Measurements from ENCODE around the gene DGKI. TPM values are rescaled to one million over a fixed set of nuclear protein-coding genes. Genes with fewer than 3 reads are reported as not detected.

The DGKI gene
- total and polyA plus RNA-seq, 2 of the 4 experiments (the other 2 are of a cell fraction) = 3.9 to 15.8 TPM

GRCh38 chr7:137879357-137880158 lies 32.8 kb upstream of the DGKI start:
- dilution Hi-C loops (cut with HindIII; ENCODE audit: low sequenced_read_pairs, unreplicated experiment) (no loop called here), in situ Hi-C loops (cut with MboI; ENCODE audit: low sequenced_read_pairs) (no loop called here), intact Hi-C loops (cut with micrococcal nuclease) (loop anchor here (5.0 kb wide), 2 partner anchors 32 to 272 kb away; partner anchors contain the start of gene DGKI)
- H2AFZ ChIP-seq (replicated peaks; ENCODE audit: low read length, poor library complexity) = peak overlapping the region; percentile 10
- H2AK5ac ChIP-seq (ENCODE audit: low read depth, low read length) = peak overlapping the region; percentile 85; the same call in 1 of the 2 replicates
- TSS peak; percentile 3 for BruUV-seq (replicated peaks)
- peaks cover 31% of the 10 kb centered on the region for H3K9me1 ChIP-seq (ENCODE audit: insufficient read depth, low read length)
- no peak overlapping the region; the same call in 2 of the 3 replicates for H2BK15ac ChIP-seq (ENCODE audit: low read depth, low read length)
- no peak overlapping the region for H3K4me2 ChIP-seq (ENCODE audit: low read depth, low read length)
- ATAC-seq (ENCODE audit: low read depth) = no peak
- H3K23ac ChIP-seq (ENCODE audit: low read depth, low read length) = peak overlapping the region; percentile 40; the same call in 1 of the 2 replicates
- peaks cover 53% of the 10 kb centered on the region for H3K36me3 ChIP-seq (ENCODE audit: control insufficient read depth, insufficient read depth, low read length)
- H3K4me1 ChIP-seq (ENCODE audit: control insufficient read depth, insufficient read depth, low read length) = peaks cover 18% of the 10 kb centered on the region
- no peaks in the 10 kb centered on the region for H3K27me3 ChIP-seq (ENCODE audit: control insufficient read depth, insufficient read depth, low read length)
- peak overlapping the region; percentile 32 for H2BK5ac ChIP-seq (ENCODE audit: low read depth, low read length, poor library complexity, severe bottlenecking)
- CTCF ChIA-PET = interaction anchor here (0.7 to 0.8 kb wide), 2 partner anchors 112 to 253 kb away, joined by 3 read pairs; no protein-coding TSS in a partner anchor
- H2BK120ac ChIP-seq (ENCODE audit: low read depth, low read length) = peak overlapping the region; percentile 71; the same call in 1 of the 2 replicates
- H3K4me3 ChIP-seq (ENCODE audit: insufficient read depth, low read depth, low read length) = no peak overlapping the region
- no peak overlapping the region for H3K9ac ChIP-seq (ENCODE audit: low read depth, low read length)
- DNase-seq = peak; percentile 61
- peak overlapping the region; percentile 68 for H2AK9ac ChIP-seq (replicated peaks; ENCODE audit: low read depth, low read length, poor library complexity)
- H3K14ac ChIP-seq (replicated peaks; ENCODE audit: low read depth, low read length) = peak overlapping the region; percentile 59
- TF ChIP-seq RCOR1 (IDR thresholded peaks at IDR 0.05; ENCODE audit: insufficient replicate concordance, low read length) (no peak), CEBPB (IDR thresholded peaks at IDR 0.05; ENCODE audit: low read depth, low read length) (peak; percentile 34; the same call in 1 of the 2 replicates)
- no peak overlapping the region for H3K56ac ChIP-seq (ENCODE audit: extremely low read depth, insufficient read depth, low read length)
- H4K91ac ChIP-seq (ENCODE audit: insufficient read depth, low read depth, low read length) = 0 out of 2 replicates have a peak overlapping the region, but pooled peaks have one; percentile 2
- peaks cover 5% of the 10 kb centered on the region for H3K9me3 ChIP-seq (ENCODE audit: control insufficient read depth, insufficient read depth, low read length)
- H3K27ac ChIP-seq (ENCODE audit: insufficient read depth, low read length) = no peak overlapping the region
- no peak overlapping the region for H4K5ac ChIP-seq (ENCODE audit: low read depth, low read length)
- WGBS, 2 experiments (ENCODE audit: extremely low coverage in 2 of 2, insufficient read length in 1 of 2) = 88% methylated on average over 10 of the region's 20 CpGs; no CpG with 5 or more reads in 1 of the 2 experiments
- H4K8ac ChIP-seq (ENCODE audit: low read depth in 2 of 2, low read length in 2 of 2) = peak overlapping the region in 1 of 2 experiments; percentile 56; a peak in 2 of 4 replicates
- H3K79me1 ChIP-seq (ENCODE audit: low read depth in 1 of 2, low read length in 2 of 2) = peaks cover 6 to 54% of the 10 kb centered on the region in 2 experiments
- H3K4ac ChIP-seq (ENCODE audit: low read depth, low read length) = peak overlapping the region; percentile 83; the same call in 1 of the 2 replicates
- peak overlapping the region; percentile 2; the same call in 1 of the 2 replicates for H2BK20ac ChIP-seq (ENCODE audit: low read depth, low read length)
- H4K20me1 ChIP-seq (ENCODE audit: insufficient read depth, low read length) = peaks cover 10% of the 10 kb centered on the region
- H3K18ac ChIP-seq (ENCODE audit: low read depth, low read length) = no peak overlapping the region
- POLR2A ChIA-PET (ENCODE audit: unreplicated experiment) = no interaction called here
